Endothelial cell (in vitro differentiated cells): ENCODE data around the gene CRYBB3. TPM values are rescaled to one million over a fixed set of nuclear protein-coding genes. Genes with fewer than 3 reads are reported as not detected.

ENCODE experiments used
- DNase-seq: peaks from one replicate; pipeline ENCODE4 v3.0.0; 2021; ENCODE audit warnings: low spot score
- H3K27ac Mint-ChIP-seq: one replicate; pipeline ENCODE4 v1.8.0; 2021; ENCODE audit warnings: mixed read lengths, inconsistent platforms; ENCODE audit not compliant: unreplicated experiment
- H3K27me3 Mint-ChIP-seq: one replicate; pipeline ENCODE4 v1.8.0; 2021; ENCODE audit warnings: mild to moderate bottlenecking, moderate library complexity, mixed read lengths, inconsistent platforms; ENCODE audit not compliant: unreplicated experiment
- H3K36me3 Mint-ChIP-seq: one replicate; pipeline ENCODE4 v1.8.0; 2021; ENCODE audit warnings: mild to moderate bottlenecking, low read depth, mixed read lengths, inconsistent platforms; ENCODE audit not compliant: unreplicated experiment
- H3K4me1 Mint-ChIP-seq: one replicate; pipeline ENCODE4 v1.8.0; 2021; ENCODE audit warnings: mild to moderate bottlenecking, mixed read lengths, inconsistent platforms; ENCODE audit not compliant: unreplicated experiment
- H3K4me3 Mint-ChIP-seq: one replicate; pipeline ENCODE4 v1.8.0; 2021; ENCODE audit warnings: mild to moderate bottlenecking, mixed read lengths, inconsistent platforms; ENCODE audit not compliant: unreplicated experiment
- H3K9me3 Mint-ChIP-seq: one replicate; pipeline ENCODE4 v1.8.0; 2021; ENCODE audit warnings: mixed read lengths, inconsistent platforms; ENCODE audit not compliant: unreplicated experiment
- total RNA-seq: library from RNA; stranded (reverse); fragmentation: NEBNext Ultra II Directional; extraction: Animal tissue kit (Norgen Biotek cat#: 25700); gene quantifications from one replicate; pipeline ENCODE4 v1.2.1, GENCODE V29; 2021; ENCODE audit not compliant: unreplicated experiment
- TF ChIP-seq, protein P1 (sequence below): fragments of 200-600 bp; sonication (generic); IDR thresholded peaks from one replicate; pipeline ENCODE4 v1.5.0; 2021; ENCODE audit warnings: antibody characterized with exemption; ENCODE audit not compliant: unreplicated experiment

CRYBB3 gene
- total RNA-seq, 1 donor from 2014 or later: 0.97 TPM

DNA sequence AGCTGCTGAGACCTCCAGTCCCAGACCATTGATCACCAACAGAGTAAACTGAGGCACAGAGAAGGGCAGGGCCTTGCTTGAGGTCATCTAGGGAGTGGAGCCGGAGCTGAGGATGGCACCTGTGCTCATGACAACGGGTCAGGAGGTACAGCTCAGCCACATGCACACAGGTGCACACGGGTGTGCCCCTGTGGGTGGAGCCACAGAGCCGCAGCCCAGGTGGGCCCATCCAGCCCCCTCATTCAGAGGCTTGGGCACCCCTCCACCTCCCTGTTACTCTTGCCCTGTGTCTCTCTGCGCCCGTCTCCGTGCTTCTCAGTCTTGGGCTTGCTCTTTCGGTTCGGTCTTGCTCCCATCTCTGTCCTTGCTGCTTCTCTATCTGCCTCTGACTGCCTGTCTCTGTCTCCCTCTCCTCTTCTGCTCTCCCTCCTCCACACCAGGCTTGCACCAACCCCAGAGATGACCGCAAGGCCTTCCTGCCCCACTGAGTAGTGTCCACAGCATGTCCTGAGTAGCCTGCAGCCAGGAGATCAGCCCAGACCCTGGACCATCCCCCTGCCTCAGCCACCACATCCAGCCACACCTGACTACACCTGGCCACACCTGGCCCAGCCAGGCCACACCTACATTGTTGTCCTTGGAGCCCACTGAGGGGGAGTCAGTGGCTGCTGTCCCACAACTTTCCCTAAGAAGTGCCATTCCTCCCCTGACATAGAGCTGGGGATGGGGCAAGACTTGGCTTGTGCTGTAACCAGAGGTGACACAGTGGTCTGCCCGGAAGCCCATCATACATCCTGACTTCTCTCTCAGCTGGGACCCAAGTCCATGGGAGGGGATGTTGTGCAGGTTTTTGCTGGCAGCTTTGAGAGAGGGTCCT, 39.3 kb upstream of the CRYBB3 start:
- TF ChIP-seq, protein P1, sequence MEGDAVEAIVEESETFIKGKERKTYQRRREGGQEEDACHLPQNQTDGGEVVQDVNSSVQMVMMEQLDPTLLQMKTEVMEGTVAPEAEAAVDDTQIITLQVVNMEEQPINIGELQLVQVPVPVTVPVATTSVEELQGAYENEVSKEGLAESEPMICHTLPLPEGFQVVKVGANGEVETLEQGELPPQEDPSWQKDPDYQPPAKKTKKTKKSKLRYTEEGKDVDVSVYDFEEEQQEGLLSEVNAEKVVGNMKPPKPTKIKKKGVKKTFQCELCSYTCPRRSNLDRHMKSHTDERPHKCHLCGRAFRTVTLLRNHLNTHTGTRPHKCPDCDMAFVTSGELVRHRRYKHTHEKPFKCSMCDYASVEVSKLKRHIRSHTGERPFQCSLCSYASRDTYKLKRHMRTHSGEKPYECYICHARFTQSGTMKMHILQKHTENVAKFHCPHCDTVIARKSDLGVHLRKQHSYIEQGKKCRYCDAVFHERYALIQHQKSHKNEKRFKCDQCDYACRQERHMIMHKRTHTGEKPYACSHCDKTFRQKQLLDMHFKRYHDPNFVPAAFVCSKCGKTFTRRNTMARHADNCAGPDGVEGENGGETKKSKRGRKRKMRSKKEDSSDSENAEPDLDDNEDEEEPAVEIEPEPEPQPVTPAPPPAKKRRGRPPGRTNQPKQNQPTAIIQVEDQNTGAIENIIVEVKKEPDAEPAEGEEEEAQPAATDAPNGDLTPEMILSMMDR: no peak
- H3K27ac Mint-ChIP-seq: no peak overlapping the region
- H3K9me3 Mint-ChIP-seq: no peaks in the 10 kb centered on the region
- H3K4me3 Mint-ChIP-seq: no peak overlapping the region
- DNase-seq: no peak
- peaks cover 10% of the 10 kb centered on the region for H3K36me3 Mint-ChIP-seq
- H3K4me1 Mint-ChIP-seq: peaks cover under 1% of the 10 kb centered on the region
- peaks cover 5% of the 10 kb centered on the region for H3K27me3 Mint-ChIP-seq

DNA sequence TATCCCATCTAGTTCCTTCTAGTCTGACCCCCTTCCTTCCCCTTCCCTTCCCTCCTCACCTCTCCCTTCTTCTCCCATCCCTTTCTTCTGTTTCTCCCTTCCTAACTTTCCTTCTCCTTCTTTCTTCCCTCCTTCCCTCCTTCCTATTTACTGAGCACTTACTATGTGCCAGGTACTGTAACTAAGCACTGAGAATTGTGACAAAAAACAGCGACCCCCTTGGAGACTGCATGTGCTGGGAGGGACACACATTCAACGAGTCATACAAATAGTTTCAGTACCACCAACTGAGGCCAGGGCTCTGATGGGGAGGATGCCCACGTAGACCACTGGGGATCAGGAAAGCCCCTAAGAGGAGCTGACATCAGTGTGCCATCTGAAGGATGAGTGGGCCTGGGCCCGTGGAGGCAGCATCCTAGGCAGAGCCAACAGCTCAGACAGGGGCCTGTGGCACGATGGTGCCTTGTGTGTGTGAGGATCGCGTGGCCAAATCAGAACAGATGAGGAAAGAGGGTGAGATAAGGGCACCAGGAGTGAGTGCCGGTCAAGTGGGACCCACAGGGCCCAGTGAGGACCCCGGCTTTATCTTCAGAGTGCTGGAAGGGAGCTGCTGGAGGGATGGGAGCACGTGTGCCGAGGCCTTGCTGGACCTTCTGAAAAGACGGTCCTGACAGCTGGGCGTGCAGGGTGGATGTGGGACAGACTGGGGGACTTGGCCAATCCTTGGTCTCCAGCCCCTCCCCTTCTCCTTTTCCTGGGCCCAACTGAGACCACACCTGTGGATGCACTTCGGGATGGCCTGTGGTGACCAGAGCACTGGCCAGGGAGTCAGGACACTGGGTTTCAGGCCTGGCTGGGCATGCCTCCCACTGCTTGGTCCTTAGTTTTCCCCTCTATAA, 38.4 kb upstream of the CRYBB3 start:
- Mint-ChIP-seq H3K4me1 (peaks cover 3% of the 10 kb centered on the region), H3K9me3 (no peaks in the 10 kb centered on the region), H3K36me3 (peaks cover 10% of the 10 kb centered on the region), H3K4me3 (no peak overlapping the region), H3K27me3 (peaks cover 5% of the 10 kb centered on the region), H3K27ac (no peak overlapping the region)
- no peak for DNase-seq
- TF ChIP-seq, protein P1: no peak

DNA sequence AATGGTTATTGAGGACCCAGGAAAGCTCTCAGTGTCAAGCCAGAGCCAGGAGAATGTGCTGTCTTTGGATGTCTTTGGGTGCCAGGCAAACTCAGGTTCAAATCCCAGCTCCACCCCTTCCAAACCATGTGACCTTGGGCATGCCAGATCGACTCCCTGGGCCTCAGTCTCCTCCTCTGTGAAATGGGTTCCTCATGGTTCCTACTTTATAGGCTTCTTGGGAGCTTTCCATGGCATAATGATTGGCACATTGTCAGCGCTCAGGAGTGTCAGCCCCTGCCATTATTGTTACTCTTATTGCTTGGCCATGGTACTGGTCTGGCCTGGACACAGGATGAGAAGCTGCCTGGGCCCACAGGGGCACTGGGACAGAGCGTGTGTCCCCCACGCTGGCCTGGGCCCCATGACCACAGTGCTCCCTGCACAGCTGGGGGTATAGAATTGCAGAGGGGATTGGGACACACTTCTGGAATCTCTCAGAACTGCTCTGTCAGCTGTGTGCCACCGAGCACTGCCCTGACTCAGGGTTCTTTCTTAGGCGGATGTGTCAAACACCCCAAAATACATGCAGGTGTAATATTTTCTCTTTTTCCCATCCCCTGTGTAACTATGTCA, 37.6 kb upstream of the CRYBB3 start:
- TF ChIP-seq, protein P1: no peak
- Mint-ChIP-seq H3K4me3 (no peak overlapping the region), H3K36me3 (peaks cover 10% of the 10 kb centered on the region), H3K27ac (no peak overlapping the region), H3K9me3 (no peaks in the 10 kb centered on the region), H3K27me3 (peaks cover 5% of the 10 kb centered on the region), H3K4me1 (peaks cover 3% of the 10 kb centered on the region)
- DNase-seq: no peak

DNA sequence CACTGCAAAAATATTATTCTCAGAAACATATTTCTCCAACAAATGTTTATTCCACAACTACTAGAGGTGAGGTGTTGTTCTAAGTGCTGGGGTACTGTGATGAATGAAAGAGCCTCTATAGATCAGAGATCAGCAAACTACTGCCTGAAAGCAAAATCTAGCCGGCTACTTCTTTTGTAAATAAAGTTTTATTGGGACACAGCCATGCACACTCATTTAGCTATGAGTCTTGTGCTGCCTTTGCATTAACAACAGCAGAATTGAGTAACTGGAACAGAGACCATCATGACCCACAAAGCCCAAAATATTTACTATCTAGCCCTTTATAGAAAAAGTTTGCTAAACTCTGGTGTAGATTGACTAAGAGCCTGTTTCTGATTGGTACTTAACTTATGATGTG, 37.1 kb upstream of the CRYBB3 start:
- H3K27me3 Mint-ChIP-seq: peaks cover 5% of the 10 kb centered on the region
- H3K9me3 Mint-ChIP-seq: no peaks in the 10 kb centered on the region
- H3K27ac Mint-ChIP-seq: no peak overlapping the region
- no peak for DNase-seq
- TF ChIP-seq, protein P1: no peak
- peaks cover 3% of the 10 kb centered on the region for H3K4me1 Mint-ChIP-seq
- peaks cover 13% of the 10 kb centered on the region for H3K36me3 Mint-ChIP-seq
- no peak overlapping the region for H3K4me3 Mint-ChIP-seq
